CD14-positive monocyte (primary cell): ENCODE measurements around the gene UGCG. TPM values are rescaled to one million over a fixed set of nuclear protein-coding genes. Genes with fewer than 3 reads are reported as not detected.

Source experiments
- DNase-seq, 3 donors: peaks; one replicate each; pipeline ENCODE4 v3.0.0-alpha.2; 2011 to 2022
- H2AFZ ChIP-seq: 2 replicates; pipeline ENCODE4 v1.6.0; 2012; ENCODE audit warnings: mild to moderate bottlenecking, low read depth, low read length, inconsistent platforms; ENCODE audit not compliant: insufficient read depth, poor library complexity, severe bottlenecking
- H3K27ac ChIP-seq, 2 donors: 1 replicate in 1 of 2; 2 replicates in 1 of 2; pipeline ENCODE4 v1.5.1; 2012 to 2013; ENCODE audit warnings: low read length in 2 of 2, control low read depth in 1 of 2, inconsistent platforms in 1 of 2, low read depth in 1 of 2, mild to moderate bottlenecking in 1 of 2
- H3K27me3 ChIP-seq, 2 donors: one replicate each; pipeline versions ENCODE4 v1.6.0 to v1.6.1; 2011 to 2013; ENCODE audit warnings: low read length in 2 of 2; ENCODE audit not compliant: control insufficient read depth in 2 of 2, insufficient read depth in 2 of 2
- H3K36me3 ChIP-seq, 2 donors: replicated peaks in 1 of 2; 1 replicate in 1 of 2; 2 replicates in 1 of 2; pipeline versions ENCODE4 v1.5.1 to v1.6.1; 2012 to 2013; ENCODE audit warnings: low read length in 2 of 2, control low read depth in 1 of 2, inconsistent platforms in 1 of 2, mild to moderate bottlenecking in 1 of 2; ENCODE audit not compliant: insufficient read depth in 2 of 2, control insufficient read depth in 1 of 2
- H3K4me1 ChIP-seq, 2 donors: 1 replicate in 1 of 2; 2 replicates in 1 of 2; pipeline versions ENCODE4 v1.5.1 to v1.6.1; 2012 to 2013; ENCODE audit warnings: low read length in 2 of 2, control low read depth in 1 of 2, inconsistent platforms in 1 of 2, mild to moderate bottlenecking in 1 of 2, moderate library complexity in 1 of 2; ENCODE audit not compliant: insufficient read depth in 2 of 2, control insufficient read depth in 1 of 2
- H3K4me2 ChIP-seq: replicated peaks from 2 replicates; pipeline ENCODE3; 2012; ENCODE audit warnings: low read length, moderate library complexity, mild to moderate bottlenecking; ENCODE audit not compliant: poor library complexity, severe bottlenecking; ENCODE audit errors: extremely low read depth
- H3K4me3 ChIP-seq, 3 experiments: fragments of 200-600 bp in 1 of 3; sonication (generic) in 1 of 3; replicated peaks in 1 of 3; 1 replicate in 2 of 3; 2 replicates in 1 of 3; pipeline ENCODE4 v1.5.1; 2011 to 2013; ENCODE audit warnings: low read length in 3 of 3, mild to moderate bottlenecking in 3 of 3, control low read depth in 2 of 3, low read depth in 2 of 3, inconsistent platforms in 1 of 3, moderate library complexity in 1 of 3
- H3K79me2 ChIP-seq: 2 replicates; pipeline ENCODE4 v1.6.0; 2012; ENCODE audit warnings: mild to moderate bottlenecking, control low read depth, inconsistent platforms, low read length, moderate library complexity; ENCODE audit not compliant: insufficient read depth
- H3K9ac ChIP-seq: 2 replicates; pipeline ENCODE4 v1.6.0; 2017; ENCODE audit warnings: low read length, mild to moderate bottlenecking; ENCODE audit not compliant: insufficient read depth, poor library complexity, severe bottlenecking
- H3K9me3 ChIP-seq, 2 donors: replicated peaks in 1 of 2; 1 replicate in 1 of 2; 2 replicates in 1 of 2; pipeline versions ENCODE4 v1.5.1 to v1.6.1; 2012 to 2013; ENCODE audit warnings: low read length in 2 of 2, control low read depth in 1 of 2; ENCODE audit not compliant: control insufficient read depth in 1 of 2, insufficient read depth in 1 of 2
- H4K20me1 ChIP-seq: 2 replicates; pipeline ENCODE4 v1.6.0; 2012; ENCODE audit warnings: mild to moderate bottlenecking, low read length, control low read depth, moderate library complexity; ENCODE audit not compliant: insufficient read depth
- H3K27ac Mint-ChIP-seq, 7 donors: one replicate each; pipeline ENCODE4 v1.8.0; 2020; ENCODE audit warnings: mild to moderate bottlenecking in 7 of 7, mixed read lengths in 7 of 7, moderate library complexity in 6 of 7, inconsistent platforms in 2 of 7
- H3K27me3 Mint-ChIP-seq, 3 donors: one replicate each; pipeline ENCODE4 v1.8.0; 2021 to 2022; ENCODE audit warnings: low read depth in 3 of 3, mild to moderate bottlenecking in 3 of 3, mixed read lengths in 3 of 3, moderate library complexity in 3 of 3, inconsistent platforms in 1 of 3
- H3K36me3 Mint-ChIP-seq, 2 donors: one replicate each; pipeline ENCODE4 v1.8.0; 2020; ENCODE audit warnings: mixed read lengths in 2 of 2, inconsistent platforms in 1 of 2, mild to moderate bottlenecking in 1 of 2
- H3K4me1 Mint-ChIP-seq: one replicate; pipeline ENCODE4 v1.8.0; 2020; ENCODE audit warnings: mild to moderate bottlenecking, mixed read lengths
- H3K4me3 Mint-ChIP-seq, 2 donors: one replicate each; pipeline ENCODE4 v1.8.0; 2020; ENCODE audit warnings: mild to moderate bottlenecking in 2 of 2, mixed read lengths in 2 of 2, moderate library complexity in 1 of 2
- H3K9me3 Mint-ChIP-seq, 7 donors: one replicate each; pipeline ENCODE4 v1.8.0; 2020 to 2022; ENCODE audit warnings: mixed read lengths in 7 of 7, mild to moderate bottlenecking in 6 of 7, moderate library complexity in 6 of 7, inconsistent platforms in 2 of 7
- CTCF ChIP-seq: fragments of 200-600 bp; IDR thresholded peaks from one replicate; pipeline ENCODE4 v1.8.0; 2022; ENCODE audit warnings: antibody characterized with exemption, mild to moderate bottlenecking
- WGBS: methylation state at CpG from one replicate; pipeline ENCODE4 v1.1.5; 2013; ENCODE audit warnings: missing lambda C conversion rate; ENCODE audit not compliant: insufficient coverage; 5-methylcytosine and 5-hydroxymethylcytosine counted together
- intact Hi-C, 2 donors: fragments of 100-400 bp; cut with micrococcal nuclease; formaldehyde crosslinking; loops; one replicate each; pipeline versions ENCODE4 v1.15.0 to v1.15.1; 2023
- polyA minus RNA-seq: library from RNA; depleted of rRNA, polyadenylated mRNA; stranded (reverse); fragments of >200 nt; gene quantifications from 2 replicates; pipeline ENCODE4 v1.2.3, GENCODE V29; 2012
- polyA plus RNA-seq, 3 donors: library from polyadenylated mRNA; depleted of rRNA in 1 of 3; unstranded in 2 of 3; stranded (reverse) in 1 of 3; fragments of 300-500 nt in 2 of 3; fragments of >200 nt in 1 of 3; fragmentation: Illumina TruSeq in 2 of 3; gene quantifications; 1 replicate in 2 of 3; 2 replicates in 1 of 3; pipeline ENCODE4 v1.2.3, GENCODE V29; 2012 to 2021
- total RNA-seq, 12 experiments: library from RNA in 1 of 12; stranded (reverse) in 1 of 12; fragments of 120-200 nt in 1 of 12; gene quantifications; one replicate each; pipeline ENCODE4 v1.2.4 and lab custom pipeline; 2013 to 2026; ENCODE audit warnings: mixed read lengths in 6 of 12, inconsistent platforms in 1 of 12

UGCG gene
- 6.9 TPM for total RNA-seq (2013)
- polyA plus RNA-seq = 1 to 10 TPM; 2.7 to 7.9 (median 4.1) TPM
- 6.1 and 6.2 TPM in 2 replicates for polyA minus RNA-seq
- 17.1 to 41.5 (median 23.3) reads per million in 11 experiments for total RNA-seq (lab: John Stamatoyannopoulos, UW)

GRCh38 chr9:111895996-111896941 is at the start of gene UGCG:
Gene UGCG (plus strand): TSS chr9:111896814. CDS start chr9:111897216, 402 bp downstream.
- H3K9me3 ChIP-seq = no peaks in the 10 kb centered on the region
- peaks cover 41% of the 10 kb centered on the region for H3K79me2 ChIP-seq
- peak within 1 kb of the TSS; percentile 94 for H3K4me2 ChIP-seq
- TF ChIP-seq CTCF = no peak
- peaks cover 22 to 29% of the 10 kb centered on the region in 2 donors for H3K4me1 ChIP-seq
- under 1% methylated on average over 81 of the region's 84 CpGs for WGBS
- peak within 1 kb of the TSS; percentile 35 to 85 (median 68) for H3K27ac Mint-ChIP-seq
- H3K27ac ChIP-seq = peak within 1 kb of the TSS; percentile 59 to 77
- peaks cover 6 to 11% (median 10%) of the 10 kb centered on the region in 3 donors for H3K27me3 Mint-ChIP-seq
- H4K20me1 ChIP-seq = peaks cover 27% of the 10 kb centered on the region
- peak within 1 kb of the TSS; percentile 70 for H3K9ac ChIP-seq
- H3K9me3 Mint-ChIP-seq = no peaks in the 10 kb centered on the region
- peak within 1 kb of the TSS; percentile 100 for H2AFZ ChIP-seq
- peak within 1 kb of the TSS; percentile 92 to 96 for H3K4me3 Mint-ChIP-seq
- intact Hi-C loops = loop anchor here (5.0 to 10.0 kb wide), 4 partner anchors 169 to 436 kb away; partner anchors contain the start of genes ECPAS (in 1 of the 2) and PTBP3 (in 1 of the 2)
- peak; percentile 69 to 75 (median 72) for DNase-seq
- peak within 1 kb of the TSS; percentile 58 to 90 (median 90) for H3K4me3 ChIP-seq
- H3K4me1 Mint-ChIP-seq = peaks cover 11% of the 10 kb centered on the region
- H3K27me3 ChIP-seq = peaks cover 0 to 10% of the 10 kb centered on the region in 2 donors
- H3K36me3 ChIP-seq = no peaks in the 10 kb centered on the region
- H3K36me3 Mint-ChIP-seq = no peaks in the 10 kb centered on the region

DNA sequence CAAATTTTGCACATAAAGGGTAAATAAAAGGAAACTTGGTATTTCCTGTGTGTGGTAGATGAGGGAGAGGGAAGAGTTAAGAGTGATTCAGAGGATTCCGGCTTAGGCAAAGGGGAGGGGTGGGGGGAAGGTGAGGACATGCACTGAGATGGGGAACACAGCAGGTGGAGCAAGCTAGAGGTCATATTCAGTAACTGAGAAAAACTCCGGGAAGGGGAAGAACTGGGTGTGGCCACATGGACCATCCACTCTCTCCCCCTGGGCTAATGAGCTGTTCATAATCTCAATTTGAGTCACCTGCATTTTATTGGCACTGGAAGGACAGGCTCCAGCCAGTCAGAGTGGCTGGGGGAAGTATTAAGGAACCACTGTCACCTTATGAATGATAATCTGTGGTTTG is 45.1 kb upstream of the UGCG start:
- H3K79me2 ChIP-seq = no peaks in the 10 kb centered on the region
- H3K4me1 Mint-ChIP-seq = peaks cover 22% of the 10 kb centered on the region
- no peaks in the 10 kb centered on the region for H3K36me3 Mint-ChIP-seq
- no peaks in the 10 kb centered on the region for H4K20me1 ChIP-seq
- intact Hi-C loops = no loop called here
- WGBS = 14% methylated on average over 1 of the region's 2 CpGs
- no peak overlapping the region for H3K4me3 ChIP-seq
- H3K9ac ChIP-seq = no peak overlapping the region
- no peak for DNase-seq
- peak overlapping the region in 1 of 7 donors; percentile 15 for H3K27ac Mint-ChIP-seq
- TF ChIP-seq CTCF = no peak
- no peaks in the 10 kb centered on the region for H3K27me3 ChIP-seq
- H2AFZ ChIP-seq = no peak overlapping the region
- H3K27ac ChIP-seq = no peak overlapping the region
- no peaks in the 10 kb centered on the region for H3K9me3 ChIP-seq
- H3K4me3 Mint-ChIP-seq = no peak overlapping the region
- H3K9me3 Mint-ChIP-seq = peaks cover 0 to 2% (median 0%) of the 10 kb centered on the region in 7 donors
- no peaks in the 10 kb centered on the region for H3K36me3 ChIP-seq
- no peak overlapping the region for H3K4me2 ChIP-seq
- peaks cover 9 to 15% of the 10 kb centered on the region in 2 donors for H3K4me1 ChIP-seq
- no peaks in the 10 kb centered on the region for H3K27me3 Mint-ChIP-seq
